ENCODE measurements around the gene CPTP.

DNA sequence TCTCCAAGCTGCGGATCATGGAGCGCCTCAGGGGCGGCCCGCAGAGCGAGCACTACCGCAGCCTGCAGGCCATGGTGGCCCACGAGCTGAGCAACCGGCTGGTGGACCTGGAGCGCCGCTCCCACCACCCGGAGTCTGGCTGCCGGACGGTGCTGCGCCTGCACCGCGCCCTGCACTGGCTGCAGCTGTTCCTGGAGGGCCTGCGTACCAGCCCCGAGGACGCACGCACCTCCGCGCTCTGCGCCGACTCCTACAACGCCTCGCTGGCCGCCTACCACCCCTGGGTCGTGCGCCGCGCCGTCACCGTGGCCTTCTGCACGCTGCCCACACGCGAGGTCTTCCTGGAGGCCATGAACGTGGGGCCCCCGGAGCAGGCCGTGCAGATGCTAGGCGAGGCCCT is 2.7 kb downstream of the CPTP start:
- TF ChIP-seq, protein P1, sequence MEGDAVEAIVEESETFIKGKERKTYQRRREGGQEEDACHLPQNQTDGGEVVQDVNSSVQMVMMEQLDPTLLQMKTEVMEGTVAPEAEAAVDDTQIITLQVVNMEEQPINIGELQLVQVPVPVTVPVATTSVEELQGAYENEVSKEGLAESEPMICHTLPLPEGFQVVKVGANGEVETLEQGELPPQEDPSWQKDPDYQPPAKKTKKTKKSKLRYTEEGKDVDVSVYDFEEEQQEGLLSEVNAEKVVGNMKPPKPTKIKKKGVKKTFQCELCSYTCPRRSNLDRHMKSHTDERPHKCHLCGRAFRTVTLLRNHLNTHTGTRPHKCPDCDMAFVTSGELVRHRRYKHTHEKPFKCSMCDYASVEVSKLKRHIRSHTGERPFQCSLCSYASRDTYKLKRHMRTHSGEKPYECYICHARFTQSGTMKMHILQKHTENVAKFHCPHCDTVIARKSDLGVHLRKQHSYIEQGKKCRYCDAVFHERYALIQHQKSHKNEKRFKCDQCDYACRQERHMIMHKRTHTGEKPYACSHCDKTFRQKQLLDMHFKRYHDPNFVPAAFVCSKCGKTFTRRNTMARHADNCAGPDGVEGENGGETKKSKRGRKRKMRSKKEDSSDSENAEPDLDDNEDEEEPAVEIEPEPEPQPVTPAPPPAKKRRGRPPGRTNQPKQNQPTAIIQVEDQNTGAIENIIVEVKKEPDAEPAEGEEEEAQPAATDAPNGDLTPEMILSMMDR (IDR thresholded peaks at IDR 0.05; ENCODE audit: low read depth, low read length, poor library complexity, severe bottlenecking): no peak
- TF ChIP-seq EZH2phosphoT487 (IDR thresholded peaks at IDR 0.05; ENCODE audit: borderline replicate concordance, low read length): no peak

Measured in DOHH2 (cell line).